AG09309 (cell line): ENCODE measurements around the gene TIAM1.

Experiments
- DNase-seq: peaks from one replicate; pipeline ENCODE4 v3.0.0-alpha.2; 2010; ENCODE audit warnings: low read depth
- H3K4me3 ChIP-seq: 2 replicates; pipeline ENCODE4 v1.5.1; 2011; ENCODE audit warnings: mild to moderate bottlenecking, low read depth, low read length, moderate library complexity; ENCODE audit not compliant: control insufficient read depth
- TF ChIP-seq, protein P1 (sequence below): IDR thresholded peaks from 2 replicates; pipeline ENCODE4 v1.5.1; 2011; ENCODE audit warnings: mild to moderate bottlenecking, low read depth, low read length, inconsistent platforms; ENCODE audit not compliant: insufficient read depth, control insufficient read depth; ENCODE audit errors: missing control alignments

The TIAM1 gene

DNA sequence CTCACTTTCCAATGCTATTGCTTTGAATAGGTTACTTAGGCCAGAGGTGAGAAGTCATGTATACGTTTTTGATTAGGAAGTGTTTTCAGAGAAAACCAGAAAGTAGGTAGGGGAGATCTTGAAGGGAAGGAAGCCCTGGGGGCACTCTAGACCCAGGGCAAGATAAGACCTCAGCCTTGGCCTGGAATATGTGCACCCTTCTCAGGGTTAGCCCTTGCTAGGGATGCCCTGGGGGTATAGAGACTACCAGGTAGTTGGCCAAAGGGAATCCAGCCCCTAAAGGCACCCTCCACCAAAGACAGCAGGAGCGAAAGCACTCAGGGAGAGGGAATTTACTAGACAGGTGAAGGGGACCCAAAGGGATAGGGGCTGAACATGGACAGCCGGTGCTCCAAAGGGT, 7.0 kb downstream of the TIAM1 start:
- TF ChIP-seq, protein P1, sequence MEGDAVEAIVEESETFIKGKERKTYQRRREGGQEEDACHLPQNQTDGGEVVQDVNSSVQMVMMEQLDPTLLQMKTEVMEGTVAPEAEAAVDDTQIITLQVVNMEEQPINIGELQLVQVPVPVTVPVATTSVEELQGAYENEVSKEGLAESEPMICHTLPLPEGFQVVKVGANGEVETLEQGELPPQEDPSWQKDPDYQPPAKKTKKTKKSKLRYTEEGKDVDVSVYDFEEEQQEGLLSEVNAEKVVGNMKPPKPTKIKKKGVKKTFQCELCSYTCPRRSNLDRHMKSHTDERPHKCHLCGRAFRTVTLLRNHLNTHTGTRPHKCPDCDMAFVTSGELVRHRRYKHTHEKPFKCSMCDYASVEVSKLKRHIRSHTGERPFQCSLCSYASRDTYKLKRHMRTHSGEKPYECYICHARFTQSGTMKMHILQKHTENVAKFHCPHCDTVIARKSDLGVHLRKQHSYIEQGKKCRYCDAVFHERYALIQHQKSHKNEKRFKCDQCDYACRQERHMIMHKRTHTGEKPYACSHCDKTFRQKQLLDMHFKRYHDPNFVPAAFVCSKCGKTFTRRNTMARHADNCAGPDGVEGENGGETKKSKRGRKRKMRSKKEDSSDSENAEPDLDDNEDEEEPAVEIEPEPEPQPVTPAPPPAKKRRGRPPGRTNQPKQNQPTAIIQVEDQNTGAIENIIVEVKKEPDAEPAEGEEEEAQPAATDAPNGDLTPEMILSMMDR = no peak
- H3K4me3 ChIP-seq = no peak overlapping the region
- DNase-seq = no peak

GRCh38 chr21:31336739-31337040, 7.4 kb downstream of the TIAM1 start:
- TF ChIP-seq, protein P1 = no peak
- H3K4me3 ChIP-seq = no peak overlapping the region
- DNase-seq = no peak

- TF ChIP-seq, protein P1 = no peak
- no peak overlapping the region for H3K4me3 ChIP-seq
- peak; percentile 63 for DNase-seq
Observed at GRCh38 chr21:31335957-31336738, 7.9 kb downstream of the TIAM1 start.

GRCh38 chr21:31334648-31335121, 9.4 kb downstream of the TIAM1 start:
- TF ChIP-seq, protein P1 = no peak
- DNase-seq = no peak
- H3K4me3 ChIP-seq = no peak overlapping the region

DNA sequence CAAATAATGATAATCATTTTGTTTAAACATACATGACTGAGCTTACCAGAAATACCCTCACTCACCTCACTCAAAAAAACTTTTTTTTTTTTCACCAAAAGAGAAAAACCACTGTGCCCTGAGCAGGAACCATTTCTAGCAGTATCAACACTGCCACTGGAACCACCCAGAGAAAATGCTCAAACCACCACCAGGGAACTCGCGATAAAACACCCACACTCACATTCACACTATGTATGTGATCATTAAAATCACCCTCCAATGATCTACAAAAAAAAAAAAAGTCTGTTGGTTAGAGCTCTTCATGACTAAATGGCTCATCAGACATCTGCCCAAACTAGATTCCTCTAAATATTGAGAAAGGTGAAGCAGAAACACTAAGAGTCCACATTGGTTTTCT, 11.5 kb downstream of the TIAM1 start:
- H3K4me3 ChIP-seq = no peak overlapping the region
- TF ChIP-seq, protein P1 = no peak
- DNase-seq = no peak

- no peak for DNase-seq
- no peak overlapping the region for H3K4me3 ChIP-seq
- TF ChIP-seq, protein P1 = no peak
Observed at GRCh38 chr21:31331231-31331630, 12.8 kb downstream of the TIAM1 start.

DNA sequence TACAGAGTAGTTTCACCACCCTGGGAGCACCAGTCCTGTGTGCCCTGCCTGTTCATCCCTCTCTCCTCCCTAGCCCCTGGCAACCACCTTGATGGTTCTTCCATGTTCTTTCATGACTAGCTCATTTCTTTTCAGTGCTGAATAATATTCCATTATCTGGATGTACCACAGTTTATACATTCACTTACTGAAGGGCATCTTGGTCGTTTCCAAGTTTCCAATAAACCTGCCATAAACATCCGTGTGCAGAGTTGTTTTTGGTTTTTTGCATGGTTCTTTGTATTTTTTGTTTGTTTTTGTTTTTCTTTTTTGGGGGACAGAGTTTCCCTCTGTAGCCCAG, 13.9 kb downstream of the TIAM1 start:
- TF ChIP-seq, protein P1 = no peak
- no peak for DNase-seq
- no peak overlapping the region for H3K4me3 ChIP-seq
